ENCODE results near the gene SESTD1.
"Not testable (repeated sequence)": the region's sequence is repeated elsewhere in the genome, so short reads cannot be mapped to it uniquely, and the experiment has no call there.

The SESTD1 gene

GRCh38 chr2:179132076-179132475 is 132.6 kb downstream of the SESTD1 start:
- DNase-seq (ENCODE audit: low read depth, low spot score), result no peak

GRCh38 chr2:179130560-179130959 is 134.1 kb downstream of the SESTD1 start:
- no peak for DNase-seq (ENCODE audit: low read depth, low spot score)
- no peak overlapping the region for H3K27ac ChIP-seq

More at GRCh38 chr2:179132076-179132475, 132.6 kb downstream of the SESTD1 start:
- no peak overlapping the region for H3K27ac ChIP-seq

GRCh38 chr2:179129574-179130238 is 134.9 kb downstream of the SESTD1 start:
- no peak for DNase-seq (ENCODE audit: low read depth, low spot score)
- no peak overlapping the region for H3K27ac ChIP-seq

GRCh38 chr2:179125404-179125803 is 139.2 kb downstream of the SESTD1 start:
- no peak overlapping the region for H3K27ac ChIP-seq
- DNase-seq (ENCODE audit: low read depth, low spot score), result no peak

- no peak overlapping the region for H3K27ac ChIP-seq
- no peak for DNase-seq (ENCODE audit: low read depth, low spot score)
Observed at GRCh38 chr2:179124282-179124681, 140.3 kb downstream of the SESTD1 start.

GRCh38 chr2:179123272-179123662 is 141.4 kb downstream of the SESTD1 start:
- no peak overlapping the region for H3K27ac ChIP-seq

GRCh38 chr2:179107737-179108136 is 156.9 kb downstream of the SESTD1 start:
- H3K27ac ChIP-seq, result peak overlapping the region; percentile 61
- DNase-seq (ENCODE audit: low read depth, low spot score), result no peak

More at GRCh38 chr2:179123272-179123662, 141.4 kb downstream of the SESTD1 start:
- no peak for DNase-seq (ENCODE audit: low read depth, low spot score)

- DNase-seq (ENCODE audit: low read depth, low spot score), result peak; percentile 93
- peak overlapping the region; percentile 61 for H3K27ac ChIP-seq
Observed at GRCh38 chr2:179106676-179107428, 157.8 kb downstream of the SESTD1 start.

- no peak for DNase-seq (ENCODE audit: low read depth, low spot score)
- H3K27ac ChIP-seq, result peak overlapping the region; percentile 61
Observed at GRCh38 chr2:179106342-179106675, 158.3 kb downstream of the SESTD1 start.

GRCh38 chr2:179104736-179105135 is 159.9 kb downstream of the SESTD1 start:
- no peak for DNase-seq (ENCODE audit: low read depth, low spot score)
- peak overlapping the region; percentile 19 for H3K27ac ChIP-seq

GRCh38 chr2:179098080-179098689 is 166.4 kb downstream of the SESTD1 start:
- H3K27ac ChIP-seq, result no peak overlapping the region
- no peak for DNase-seq (ENCODE audit: low read depth, low spot score)

GRCh38 chr2:179097131-179097530 is 167.5 kb downstream of the SESTD1 start:
- no peak for DNase-seq (ENCODE audit: low read depth, low spot score)
- no peak overlapping the region for H3K27ac ChIP-seq

- no peak overlapping the region for H3K27ac ChIP-seq
- no peak for DNase-seq (ENCODE audit: low read depth, low spot score)
Observed at GRCh38 chr2:179096090-179096489, 168.5 kb downstream of the SESTD1 start.

GRCh38 chr2:179092912-179093311 is 171.7 kb downstream of the SESTD1 start:
- DNase-seq (ENCODE audit: low read depth, low spot score); H3K27ac ChIP-seq: not testable (repeated sequence)

GRCh38 chr2:179082697-179083096 is 181.9 kb downstream of the SESTD1 start:
- no peak overlapping the region for H3K27ac ChIP-seq
- DNase-seq (ENCODE audit: low read depth, low spot score), result no peak

GRCh38 chr2:179081954-179082353 is 182.7 kb downstream of the SESTD1 start:
- H3K27ac ChIP-seq, result no peak overlapping the region
- no peak for DNase-seq (ENCODE audit: low read depth, low spot score)

- H3K27ac ChIP-seq, result no peak overlapping the region
- DNase-seq (ENCODE audit: low read depth, low spot score), result no peak
Observed at GRCh38 chr2:179072527-179072926, 192.1 kb downstream of the SESTD1 start.

GRCh38 chr2:179071810-179072355 is 192.7 kb downstream of the SESTD1 start:
- no peak for DNase-seq (ENCODE audit: low read depth, low spot score)
- H3K27ac ChIP-seq, result no peak overlapping the region

- no peak overlapping the region for H3K27ac ChIP-seq
- DNase-seq (ENCODE audit: low read depth, low spot score), result no peak
Observed at GRCh38 chr2:179070895-179071294, 193.7 kb downstream of the SESTD1 start.

GRCh38 chr2:179069685-179070084 is 194.9 kb downstream of the SESTD1 start:
- no peak overlapping the region for H3K27ac ChIP-seq
- DNase-seq (ENCODE audit: low read depth, low spot score), result no peak

GRCh38 chr2:179068991-179069643 is 195.5 kb downstream of the SESTD1 start:
- no peak for DNase-seq (ENCODE audit: low read depth, low spot score)

More at GRCh38 chr2:179068991-179069643, 195.5 kb downstream of the SESTD1 start:
- H3K27ac ChIP-seq, result no peak overlapping the region
